WI38 (cell line): ENCODE results near the gene MRPS2.

ENCODE experiments used
- H3K4me3 ChIP-seq: 2 replicates; pipeline ENCODE4 v1.5.1; 2011; ENCODE audit warnings: low read depth, mild to moderate bottlenecking, control low read depth, low read length
- CTCF ChIP-seq: IDR thresholded peaks from 2 replicates; pipeline ENCODE4 v1.5.1; 2012; ENCODE audit warnings: low read depth, mild to moderate bottlenecking, control low read depth, low read length

MRPS2 gene

DNA sequence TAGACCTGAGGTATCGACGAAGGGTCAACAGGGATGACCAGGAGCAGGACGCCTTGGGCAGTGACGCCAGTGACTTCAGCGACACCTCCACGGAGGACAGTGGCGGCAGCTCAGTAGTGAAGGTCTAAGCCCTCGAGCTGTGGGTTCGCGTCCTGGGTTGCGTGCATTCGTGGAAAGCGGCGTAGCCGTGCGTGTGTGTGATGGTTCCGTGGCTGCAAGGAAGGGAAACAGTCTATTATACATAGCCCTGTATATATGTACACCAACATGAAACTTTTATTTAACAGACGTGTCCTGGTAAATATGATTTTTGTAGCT, 12.5 kb upstream of the MRPS2 start:
- H3K4me3 ChIP-seq = no peak overlapping the region
- TF ChIP-seq CTCF = no peak

GRCh38 chr9:135488527-135488926, 12.0 kb upstream of the MRPS2 start:
- TF ChIP-seq CTCF = no peak
- no peak overlapping the region for H3K4me3 ChIP-seq

DNA sequence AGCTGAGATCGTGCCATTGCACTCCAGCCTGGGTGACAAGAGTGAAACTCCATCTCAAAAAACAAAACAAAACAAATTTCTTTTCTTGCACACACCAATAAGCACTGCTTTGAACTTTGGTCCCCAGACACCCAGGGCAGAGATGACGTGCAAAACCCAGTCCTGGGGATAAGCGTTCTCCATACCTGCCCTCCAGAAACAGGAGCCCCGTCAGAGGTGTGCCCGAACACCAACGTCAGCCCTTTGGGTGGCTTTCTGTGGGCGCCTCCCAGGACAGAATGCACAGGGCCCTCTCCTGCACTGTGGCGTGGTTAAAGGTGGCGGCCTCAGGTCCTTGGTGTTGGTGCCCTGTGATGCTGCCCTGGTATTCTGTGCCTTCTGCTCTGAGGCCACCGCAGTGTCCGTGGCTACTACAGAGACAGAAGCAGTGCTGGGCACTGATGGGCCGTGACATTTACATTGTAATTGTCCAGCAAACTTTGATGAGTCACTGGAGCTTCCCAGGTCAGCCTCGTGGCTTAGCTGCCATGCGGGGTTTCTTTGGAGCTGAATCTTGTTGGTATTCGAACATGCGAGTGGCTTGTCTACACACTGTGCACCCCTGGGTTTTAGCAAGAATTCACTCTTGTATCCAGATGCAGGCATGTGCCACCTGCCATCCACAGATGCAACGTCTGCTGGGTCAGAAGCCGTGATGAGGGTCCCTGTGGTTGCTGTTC, 11.1 kb upstream of the MRPS2 start:
- no peak for TF ChIP-seq CTCF
- H3K4me3 ChIP-seq = no peak overlapping the region

DNA sequence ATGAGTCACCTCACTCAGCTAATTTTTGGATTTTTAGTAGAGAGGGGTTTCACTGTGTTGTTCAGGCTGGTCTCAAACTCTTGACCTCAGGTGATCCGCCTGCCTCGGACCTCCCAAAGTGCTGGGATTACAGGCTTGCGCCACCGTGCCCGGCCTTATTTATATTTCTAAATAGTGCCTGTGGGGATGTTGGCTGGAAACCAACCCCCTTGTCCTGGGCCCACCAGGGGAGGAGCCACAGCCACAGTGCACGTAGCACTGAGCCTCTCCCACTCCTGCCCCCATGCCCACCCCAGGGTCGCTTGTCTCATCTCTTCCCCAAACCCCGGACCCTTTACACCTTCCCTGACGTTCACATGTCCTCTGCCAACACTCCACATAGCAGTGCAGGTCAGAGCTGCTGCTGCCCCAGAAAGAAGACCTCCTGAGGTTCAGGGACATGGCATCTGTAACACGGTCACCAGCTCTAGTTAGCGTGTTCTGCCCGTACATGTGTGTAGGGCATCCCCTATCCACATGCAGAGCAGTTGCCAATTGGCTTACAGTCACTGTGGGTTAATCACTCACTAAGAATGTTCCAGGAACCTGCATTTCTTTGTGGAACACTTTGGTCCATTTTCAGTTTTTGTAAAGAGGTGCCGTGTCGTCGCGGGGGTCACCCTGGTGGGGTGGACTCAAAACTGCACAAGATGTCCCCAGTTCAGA, 10.2 kb upstream of the MRPS2 start:
- no peak overlapping the region for H3K4me3 ChIP-seq
- no peak for TF ChIP-seq CTCF

DNA sequence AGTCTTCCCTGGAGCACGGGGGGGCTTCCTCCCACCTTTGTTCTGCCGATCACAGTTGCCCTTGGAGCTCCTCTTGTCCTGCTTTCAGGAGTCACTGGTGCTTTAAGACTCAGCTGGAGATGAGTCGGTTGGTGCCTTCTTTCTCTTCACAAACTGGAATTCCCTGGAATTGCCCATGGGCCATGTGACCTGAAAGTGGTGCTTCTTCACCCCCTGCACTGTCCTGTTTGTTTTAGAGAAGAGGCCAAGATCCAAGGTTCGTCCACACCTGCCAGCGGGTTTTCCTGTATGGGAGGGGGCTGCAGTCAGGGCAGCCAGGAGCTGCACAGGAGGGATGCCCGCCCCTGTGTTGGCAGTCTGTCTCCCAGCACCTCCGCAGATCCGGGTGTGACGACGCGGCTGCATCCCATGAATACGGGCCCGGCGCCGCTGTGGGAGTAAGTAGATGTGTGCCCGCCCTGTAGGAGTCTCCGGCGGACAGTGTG, 9.5 kb upstream of the MRPS2 start:
- no peak for TF ChIP-seq CTCF
- H3K4me3 ChIP-seq = no peak overlapping the region

- TF ChIP-seq CTCF = no peak
- H3K4me3 ChIP-seq = no peak overlapping the region
Observed at GRCh38 chr9:135491764-135492163, 8.7 kb upstream of the MRPS2 start.

DNA sequence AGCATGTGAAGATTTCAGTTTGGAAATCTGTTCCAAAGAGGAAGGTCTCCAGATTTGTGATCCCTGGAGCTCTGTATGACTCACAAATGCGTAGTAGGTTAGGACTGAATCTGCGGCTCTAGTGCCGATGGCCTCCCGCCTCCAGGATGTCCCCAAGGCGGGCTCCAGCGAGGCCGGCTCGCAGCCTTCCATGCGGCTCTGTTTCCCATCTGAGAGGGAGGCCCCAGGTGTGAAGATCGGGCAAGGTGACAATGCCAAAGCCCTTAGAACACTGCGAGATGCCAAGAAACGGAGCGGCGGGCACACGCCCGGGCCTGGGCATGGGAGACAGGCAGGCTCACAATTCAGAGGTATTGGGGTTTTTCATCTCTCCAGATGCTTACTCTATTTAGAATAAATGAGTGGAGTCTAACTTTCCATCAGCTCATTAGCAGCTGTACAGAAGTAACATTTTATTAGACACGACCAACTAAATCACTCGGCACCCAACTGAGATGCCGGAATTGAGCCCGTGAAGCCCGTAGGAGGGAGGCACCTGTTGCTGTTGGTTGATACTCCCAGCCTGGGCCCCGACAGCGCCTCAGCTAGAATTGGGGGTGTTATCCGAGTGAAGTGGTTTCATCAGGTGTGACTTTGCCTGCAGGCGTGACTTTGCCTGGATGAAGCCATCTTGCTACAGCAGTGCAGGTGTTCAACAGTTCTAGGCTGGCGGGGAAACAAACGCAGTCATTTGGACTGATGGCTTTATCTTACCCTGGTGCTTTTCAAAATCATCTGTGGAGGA, 7.4 kb upstream of the MRPS2 start:
- H3K4me3 ChIP-seq = no peak overlapping the region
- no peak for TF ChIP-seq CTCF
